Ovary (tissue), 9 donors: Measurements from ENCODE around the gene CLSTN1. TPM values are rescaled to one million over a fixed set of nuclear protein-coding genes. Genes with fewer than 3 reads are reported as not detected.

ENCODE experiments used
- DNase-seq, 5 donors: peaks; one replicate each; pipeline ENCODE4 v3.0.0-alpha.2; 2019 to 2020
- H3K27ac ChIP-seq, 2 donors: fragments of 200-600 bp; one replicate each; pipeline versions ENCODE4 v1.5.1 to v1.8.0; 2019 to 2022
- H3K27me3 ChIP-seq: fragments of 200-600 bp; one replicate; pipeline ENCODE4 v1.8.0; 2022
- H3K36me3 ChIP-seq: fragments of 200-600 bp; sonication (generic); one replicate; pipeline ENCODE4 v1.5.1; 2019
- H3K4me1 ChIP-seq: one replicate; pipeline ENCODE4 v1.8.1; 2013; ENCODE audit warnings: mild to moderate bottlenecking, moderate library complexity; ENCODE audit not compliant: insufficient read depth
- H3K4me3 ChIP-seq: fragments of 200-600 bp; sonication (generic); one replicate; pipeline ENCODE4 v1.5.1; 2017
- H3K9me3 ChIP-seq, 2 donors: fragments of 200-600 bp in 1 of 2; sonication (generic) in 1 of 2; one replicate each; pipeline versions ENCODE4 v1.5.1 to v1.8.1; 2013 to 2019; ENCODE audit warnings: mild to moderate bottlenecking in 1 of 2, moderate library complexity in 1 of 2
- EP300 ChIP-seq: sonication (generic); formaldehyde crosslinking; IDR thresholded peaks from one replicate; pipeline ENCODE4 v1.6.1; 2017; ENCODE audit warnings: antibody characterized with exemption
- POLR2A ChIP-seq: fragments of 450-650 bp; IDR thresholded peaks from one replicate; pipeline ENCODE4 v1.6.1; 2017; ENCODE audit warnings: antibody characterized with exemption, mild to moderate bottlenecking, moderate library complexity
- WGBS, 3 donors: extraction: QIAGEN DNeasy Blood & Tissue Kit in 1 of 3; methylation state at CpG; one replicate each; pipeline versions ENCODE4 v1.1.5 to v1.1.7; 2013 to 2017; 5-methylcytosine and 5-hydroxymethylcytosine counted together
- intact Hi-C, 4 donors: fragments of 100-400 bp; cut with DNase I; formaldehyde crosslinking; loops; one replicate each; pipeline versions ENCODE4 v1.11.0 to v1.15.1; 2022 to 2023
- polyA plus RNA-seq, 2 donors: library from polyadenylated mRNA; stranded (reverse); fragments of 200-250 nt in 1 of 2; fragments of 350-450 nt in 1 of 2; fragmentation: Illumina TruSeq in 1 of 2; extraction: RNeasy Lipid Tissue Mini Kit (QIAGEN cat#74804) in 1 of 2; gene quantifications; one replicate each; pipeline ENCODE4 v1.2.3, GENCODE V29; 2013 to 2014
- total RNA-seq, 7 donors: library from RNA; depleted of rRNA in 2 of 7; stranded (reverse); fragments of >200 nt in 2 of 7; fragmentation: NEBNext Ultra II Directional in 3 of 7; extraction: Animal tissue kit (Norgen Biotek cat#: 25700) in 3 of 7; gene quantifications; one replicate each; pipeline versions ENCODE4 v1.1.0 to v1.2.4, GENCODE V29; 2016 to 2023
- TF ChIP-seq, protein P1 (sequence below), 3 donors: fragments of 450-650 bp in 2 of 3; fragments of 200-600 bp in 1 of 3; IDR thresholded peaks; one replicate each; pipeline versions ENCODE4 v1.5.1 to v1.8.0; 2016 to 2022; ENCODE audit warnings: antibody characterized with exemption in 3 of 3, mild to moderate bottlenecking in 1 of 3
- donor health status: DM: no; HTN: no; CAD: no; lungs with moderate emphysema.
- donor health status: DM: no; HTN: no; CAD: no.
- donor health status: Bipolar disorder and iron deficiency.
- donor health status: DM: yes; HTN: yes; CAD: no.
- donor health status: DM: no; HTN: no; CAD: no.
- donor health status: DM: yes; HTN: yes; CAD: no.

The CLSTN1 gene
- total and polyA plus RNA-seq, 9 donors = 70.5 to 145 (median 114) TPM

DNA sequence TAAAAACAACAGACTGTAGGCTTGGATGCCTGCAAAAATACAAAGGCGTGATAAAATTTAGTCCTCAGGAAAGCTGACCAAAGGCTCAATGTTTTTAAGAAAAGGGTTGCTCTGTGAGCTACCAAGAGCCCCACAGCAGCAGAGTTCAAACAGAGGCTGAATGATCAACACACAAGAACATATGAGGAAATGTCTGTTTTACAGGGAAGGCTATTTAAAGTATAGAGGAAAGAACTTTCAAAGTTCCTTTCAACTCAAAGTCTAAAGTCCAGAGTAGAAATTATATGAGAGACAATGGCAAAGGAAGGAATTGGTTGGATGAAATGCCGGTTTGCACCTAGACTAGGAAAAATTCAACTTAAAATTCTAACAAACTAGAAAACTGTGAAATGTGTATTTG, 8.6 kb downstream of the CLSTN1 start:
- intact Hi-C loops = no loop called here
- no peak overlapping the region for H3K27ac ChIP-seq
- 93 to 95% (median 95%) methylated on average over 2 of the region's 2 CpGs for WGBS, 3 donors
- TF ChIP-seq, protein P1, sequence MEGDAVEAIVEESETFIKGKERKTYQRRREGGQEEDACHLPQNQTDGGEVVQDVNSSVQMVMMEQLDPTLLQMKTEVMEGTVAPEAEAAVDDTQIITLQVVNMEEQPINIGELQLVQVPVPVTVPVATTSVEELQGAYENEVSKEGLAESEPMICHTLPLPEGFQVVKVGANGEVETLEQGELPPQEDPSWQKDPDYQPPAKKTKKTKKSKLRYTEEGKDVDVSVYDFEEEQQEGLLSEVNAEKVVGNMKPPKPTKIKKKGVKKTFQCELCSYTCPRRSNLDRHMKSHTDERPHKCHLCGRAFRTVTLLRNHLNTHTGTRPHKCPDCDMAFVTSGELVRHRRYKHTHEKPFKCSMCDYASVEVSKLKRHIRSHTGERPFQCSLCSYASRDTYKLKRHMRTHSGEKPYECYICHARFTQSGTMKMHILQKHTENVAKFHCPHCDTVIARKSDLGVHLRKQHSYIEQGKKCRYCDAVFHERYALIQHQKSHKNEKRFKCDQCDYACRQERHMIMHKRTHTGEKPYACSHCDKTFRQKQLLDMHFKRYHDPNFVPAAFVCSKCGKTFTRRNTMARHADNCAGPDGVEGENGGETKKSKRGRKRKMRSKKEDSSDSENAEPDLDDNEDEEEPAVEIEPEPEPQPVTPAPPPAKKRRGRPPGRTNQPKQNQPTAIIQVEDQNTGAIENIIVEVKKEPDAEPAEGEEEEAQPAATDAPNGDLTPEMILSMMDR (IDR thresholded peaks at IDR 0.05) = no peak
- TF ChIP-seq EP300 (no peak), POLR2A (no peak)
- H3K4me1 ChIP-seq = peaks cover 2% of the 10 kb centered on the region
- DNase-seq = no peak
- H3K9me3 ChIP-seq = no peaks in the 10 kb centered on the region
- H3K4me3 ChIP-seq = no peak overlapping the region
- H3K36me3 ChIP-seq = no peaks in the 10 kb centered on the region
- H3K27me3 ChIP-seq = no peaks in the 10 kb centered on the region

DNA sequence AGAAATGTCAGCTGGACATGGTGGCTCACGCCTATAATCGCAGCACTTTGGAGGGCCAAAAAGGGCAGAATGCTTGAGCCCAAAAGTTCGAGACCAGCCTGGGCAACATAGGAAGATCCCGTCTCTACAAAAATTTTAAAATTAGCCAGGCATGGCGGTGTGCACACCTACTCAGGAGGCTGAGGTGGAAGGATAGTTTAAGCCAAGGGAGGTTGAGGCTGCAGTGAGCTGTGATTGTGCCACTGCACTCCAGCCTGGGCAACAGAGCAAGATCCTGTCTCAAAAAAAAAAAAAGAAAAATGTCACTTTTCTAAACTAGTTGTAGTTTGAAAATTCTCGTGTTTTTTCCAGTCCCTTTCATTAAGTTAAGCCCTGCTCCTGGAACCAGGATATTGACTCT, 9.1 kb downstream of the CLSTN1 start:
- no peak for TF ChIP-seq POLR2A
- no peak for TF ChIP-seq EP300
- TF ChIP-seq, protein P1 (IDR thresholded peaks at IDR 0.05) = no peak
- Histone ChIP-seq H3K36me3 (no peaks in the 10 kb centered on the region), H3K4me3 (no peak overlapping the region), H3K4me1 (peaks cover 2% of the 10 kb centered on the region), H3K9me3 (no peaks in the 10 kb centered on the region), H3K27me3 (no peaks in the 10 kb centered on the region), H3K27ac (no peak overlapping the region)
- no peak for DNase-seq
- intact Hi-C loops = no loop called here
- 84 to 90% (median 90%) methylated on average over 6 of the region's 6 CpGs for WGBS, 3 donors

DNA sequence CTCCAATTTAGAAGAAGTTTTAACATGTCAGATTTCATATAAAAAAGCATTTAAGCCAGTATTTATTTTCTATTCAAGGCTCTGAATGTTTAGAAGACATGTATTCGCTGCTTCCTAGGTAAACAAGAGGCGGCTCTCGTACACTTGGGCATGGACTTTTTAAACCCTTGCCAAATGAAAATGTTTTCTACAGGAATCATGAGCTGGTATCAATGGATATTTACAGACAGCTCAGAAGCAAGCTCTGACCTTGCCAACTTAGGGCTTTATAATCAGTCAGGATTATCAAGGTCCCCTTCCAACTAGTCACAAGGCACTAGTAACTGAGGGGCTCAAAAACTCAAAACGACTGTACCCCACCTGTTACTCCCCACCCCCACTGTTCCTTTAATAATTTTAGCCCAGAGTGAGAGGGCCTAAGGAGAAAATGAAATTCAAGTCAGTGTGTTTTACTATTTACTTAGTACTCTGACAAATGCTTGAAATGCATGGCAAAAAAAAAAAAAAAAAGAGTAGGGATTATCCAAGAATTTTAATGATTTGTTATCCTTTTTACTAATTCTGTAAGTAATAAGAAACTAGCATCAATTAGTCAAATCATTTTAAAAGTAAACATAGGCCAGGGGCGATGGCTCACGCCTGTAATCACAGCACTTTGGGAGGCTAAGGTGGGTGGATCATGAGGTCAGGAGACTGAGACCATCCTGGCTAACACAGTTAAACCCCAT, 12.4 kb downstream of the CLSTN1 start:
- no peaks in the 10 kb centered on the region for H3K27me3 ChIP-seq
- no peak for TF ChIP-seq POLR2A
- TF ChIP-seq, protein P1 (IDR thresholded peaks at IDR 0.05) = no peak
- TF ChIP-seq EP300 = no peak

DNA sequence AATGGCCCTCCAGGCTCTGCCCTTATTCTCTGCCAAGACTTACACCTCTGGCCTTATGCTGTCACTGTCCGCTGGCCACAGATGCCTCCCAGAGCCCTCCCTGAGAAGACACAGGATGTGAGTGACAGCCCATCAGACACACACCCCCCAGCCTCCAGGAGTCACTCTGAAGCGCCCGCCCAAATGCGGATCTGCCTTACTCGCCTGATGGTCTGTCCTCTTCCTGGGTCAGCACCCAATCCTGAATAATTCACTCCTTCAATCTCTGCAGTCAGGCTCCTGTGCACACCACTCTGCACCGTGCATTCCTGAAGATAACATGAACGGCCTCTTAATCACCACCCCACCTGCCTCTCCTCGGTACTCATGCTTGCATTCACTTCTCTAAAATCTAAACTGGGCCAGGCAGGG, 14.7 kb downstream of the CLSTN1 start:
- Histone ChIP-seq H3K4me3 (no peak overlapping the region), H3K4me1 (peaks cover 11% of the 10 kb centered on the region), H3K36me3 (no peaks in the 10 kb centered on the region), H3K27me3 (no peaks in the 10 kb centered on the region), H3K9me3 (no peaks in the 10 kb centered on the region), H3K27ac (no peak overlapping the region)
- no peak for DNase-seq
- intact Hi-C loops = no loop called here
- WGBS, 3 donors = 71 to 81% (median 80%) methylated on average over 8 of the region's 8 CpGs
- TF ChIP-seq POLR2A (no peak), EP300 (no peak)
- TF ChIP-seq, protein P1 (IDR thresholded peaks at IDR 0.05) = no peak

More for the DNA sequence above, 12.4 kb downstream of the CLSTN1 start:
- Histone ChIP-seq H3K4me1 (peaks cover 7% of the 10 kb centered on the region), H3K27ac (no peak overlapping the region), H3K36me3 (no peaks in the 10 kb centered on the region), H3K4me3 (no peak overlapping the region), H3K9me3 (no peaks in the 10 kb centered on the region)
- no peak for DNase-seq
- intact Hi-C loops = no loop called here
- WGBS, 3 donors = 74 to 83% (median 83%) methylated on average over 6 of the region's 6 CpGs
